ENCODE data around the gene EPS15. TPM values are rescaled to one million over a fixed set of nuclear protein-coding genes. Genes with fewer than 3 reads are reported as not detected.

EPS15 gene
- total RNA-seq, 1 donor from 2014 or later: 44.6 TPM

DNA sequence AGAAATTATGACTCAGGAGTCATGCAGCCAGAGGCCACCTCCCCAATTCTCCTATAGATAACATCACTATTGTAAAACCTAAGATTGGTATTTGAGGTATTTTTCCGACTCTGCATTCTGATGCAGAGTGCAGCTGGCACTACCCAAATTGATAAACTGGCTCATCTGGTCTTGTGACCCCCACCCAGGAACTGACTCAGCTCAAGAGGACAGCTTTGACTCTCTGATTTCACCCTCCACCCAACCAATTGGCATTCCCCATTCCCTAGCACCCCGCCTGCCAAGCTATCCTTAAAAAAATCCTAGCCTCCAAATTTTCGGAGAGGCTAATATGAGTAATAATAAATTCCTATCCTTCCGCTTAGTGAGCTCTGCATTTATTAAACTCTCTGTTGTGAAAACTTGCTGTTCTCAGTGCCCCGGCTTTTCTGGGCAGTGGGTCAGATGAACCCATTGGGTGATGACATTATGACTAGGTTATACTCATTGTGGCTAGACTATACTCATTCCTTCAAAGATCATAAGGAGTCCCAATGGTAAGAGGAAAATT, 39.4 kb upstream of the EPS15 start:
- H3K27ac ChIP-seq: no peak overlapping the region
- H3K27me3 ChIP-seq: no peaks in the 10 kb centered on the region
- peaks cover 0 to 9% of the 10 kb centered on the region in 2 donors for H3K4me1 ChIP-seq
- H3K4me3 ChIP-seq: no peak overlapping the region
- intact Hi-C loops (cut with DNase I): no loop called here
- no peaks in the 10 kb centered on the region for H3K9me3 ChIP-seq
- DNase-seq (ENCODE audit: low spot score in 2 of 2): no peak
- TF ChIP-seq, protein P1, sequence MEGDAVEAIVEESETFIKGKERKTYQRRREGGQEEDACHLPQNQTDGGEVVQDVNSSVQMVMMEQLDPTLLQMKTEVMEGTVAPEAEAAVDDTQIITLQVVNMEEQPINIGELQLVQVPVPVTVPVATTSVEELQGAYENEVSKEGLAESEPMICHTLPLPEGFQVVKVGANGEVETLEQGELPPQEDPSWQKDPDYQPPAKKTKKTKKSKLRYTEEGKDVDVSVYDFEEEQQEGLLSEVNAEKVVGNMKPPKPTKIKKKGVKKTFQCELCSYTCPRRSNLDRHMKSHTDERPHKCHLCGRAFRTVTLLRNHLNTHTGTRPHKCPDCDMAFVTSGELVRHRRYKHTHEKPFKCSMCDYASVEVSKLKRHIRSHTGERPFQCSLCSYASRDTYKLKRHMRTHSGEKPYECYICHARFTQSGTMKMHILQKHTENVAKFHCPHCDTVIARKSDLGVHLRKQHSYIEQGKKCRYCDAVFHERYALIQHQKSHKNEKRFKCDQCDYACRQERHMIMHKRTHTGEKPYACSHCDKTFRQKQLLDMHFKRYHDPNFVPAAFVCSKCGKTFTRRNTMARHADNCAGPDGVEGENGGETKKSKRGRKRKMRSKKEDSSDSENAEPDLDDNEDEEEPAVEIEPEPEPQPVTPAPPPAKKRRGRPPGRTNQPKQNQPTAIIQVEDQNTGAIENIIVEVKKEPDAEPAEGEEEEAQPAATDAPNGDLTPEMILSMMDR (IDR thresholded peaks at IDR 0.05): no peak
- H3K36me3 ChIP-seq: no peaks in the 10 kb centered on the region

DNA sequence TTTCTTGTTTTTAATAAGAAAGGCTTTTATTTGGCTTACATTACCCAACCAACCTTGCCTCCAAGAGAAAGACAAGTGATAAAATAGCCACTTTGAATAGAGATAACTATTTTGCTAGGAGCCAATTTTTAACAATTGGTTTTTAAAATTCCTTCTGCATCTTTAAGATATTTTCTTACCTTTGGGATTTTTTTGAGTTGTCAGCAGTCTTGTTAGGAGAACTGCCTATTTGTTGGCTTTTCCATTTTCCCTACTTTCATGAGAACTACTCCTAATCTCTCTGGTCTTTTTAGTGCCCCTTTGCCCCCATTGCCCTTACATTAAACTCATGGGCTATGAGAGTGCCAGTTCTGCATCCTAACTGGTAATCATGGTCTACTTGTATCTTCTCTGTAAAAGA, 38.1 kb upstream of the EPS15 start:
- no peaks in the 10 kb centered on the region for H3K36me3 ChIP-seq
- DNase-seq (ENCODE audit: low spot score in 2 of 2): no peak
- H3K27ac ChIP-seq: no peak overlapping the region
- no peaks in the 10 kb centered on the region for H3K9me3 ChIP-seq
- H3K4me1 ChIP-seq: peaks cover 0 to 9% of the 10 kb centered on the region in 2 donors
- TF ChIP-seq, protein P1 (IDR thresholded peaks at IDR 0.05): no peak
- intact Hi-C loops (cut with DNase I): no loop called here
- H3K27me3 ChIP-seq: no peaks in the 10 kb centered on the region
- H3K4me3 ChIP-seq: no peak overlapping the region

DNA sequence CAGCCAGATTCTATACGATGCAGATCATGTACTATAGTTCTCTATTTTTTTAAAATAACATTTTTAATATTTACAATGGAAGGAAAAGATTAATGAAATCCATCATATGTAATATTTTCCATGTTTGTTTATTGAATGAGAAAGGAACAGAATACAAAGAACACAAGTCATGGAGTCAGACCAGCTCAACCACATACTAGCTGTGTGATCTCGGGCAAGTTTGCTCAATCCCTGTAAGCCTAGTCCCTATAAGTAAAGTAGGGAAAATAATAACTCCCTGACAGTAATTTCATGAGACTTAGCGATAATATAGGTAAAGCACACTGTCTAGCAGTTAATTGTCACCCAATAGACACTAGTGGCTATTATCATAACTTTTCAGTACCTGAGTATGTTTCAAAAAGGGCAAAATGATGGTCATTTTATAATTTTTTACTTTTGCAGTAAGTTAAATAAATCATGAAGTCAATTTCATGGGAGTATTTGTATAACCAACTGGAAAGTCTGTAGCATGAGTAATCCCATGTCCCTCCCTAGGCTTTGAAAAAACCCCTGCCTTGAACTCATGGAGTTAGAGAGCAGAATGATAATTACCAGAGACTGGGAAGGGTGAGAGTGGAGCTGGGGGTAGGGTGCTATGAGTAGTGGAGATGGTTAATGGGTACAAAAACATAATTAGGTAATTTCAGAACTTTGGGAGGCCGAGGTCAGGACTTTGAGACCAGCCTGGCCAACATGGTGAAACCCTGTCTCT, 37.0 kb upstream of the EPS15 start:
- TF ChIP-seq, protein P1 (IDR thresholded peaks at IDR 0.05): no peak
- intact Hi-C loops (cut with DNase I): no loop called here
- H3K9me3 ChIP-seq: no peaks in the 10 kb centered on the region
- H3K27ac ChIP-seq: no peak overlapping the region
- no peaks in the 10 kb centered on the region for H3K27me3 ChIP-seq
- H3K4me3 ChIP-seq: no peak overlapping the region
- H3K4me1 ChIP-seq: peaks cover 0 to 2% of the 10 kb centered on the region in 2 donors
- no peaks in the 10 kb centered on the region for H3K36me3 ChIP-seq
- DNase-seq (ENCODE audit: low spot score in 2 of 2): no peak

DNA sequence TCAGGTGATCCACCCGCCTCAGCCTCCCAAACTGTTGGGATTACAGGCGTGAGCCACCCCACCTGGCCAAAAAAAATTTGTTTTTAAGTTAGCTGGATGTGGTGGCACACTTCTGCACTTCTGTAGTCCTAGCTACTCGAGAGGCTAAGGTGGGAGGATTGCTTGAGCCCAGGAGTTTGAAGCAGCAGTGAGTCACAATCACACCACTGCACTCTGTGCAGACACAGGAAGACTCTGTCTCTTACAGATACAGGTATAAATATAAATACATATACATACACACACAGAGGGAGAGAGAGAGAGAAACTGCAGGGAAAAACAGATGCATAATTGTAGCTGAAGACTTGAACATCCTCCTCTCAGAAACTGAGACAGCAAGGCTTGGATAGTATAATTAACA, 34.8 kb upstream of the EPS15 start:
- H3K9me3 ChIP-seq: no peaks in the 10 kb centered on the region
- no peak overlapping the region for H3K4me3 ChIP-seq
- no peak for DNase-seq (ENCODE audit: low spot score in 2 of 2)
- no peaks in the 10 kb centered on the region for H3K27me3 ChIP-seq
- H3K4me1 ChIP-seq: no peaks in the 10 kb centered on the region
- TF ChIP-seq, protein P1 (IDR thresholded peaks at IDR 0.05): no peak
- no peak overlapping the region for H3K27ac ChIP-seq
- intact Hi-C loops (cut with DNase I): no loop called here
- no peaks in the 10 kb centered on the region for H3K36me3 ChIP-seq

DNA sequence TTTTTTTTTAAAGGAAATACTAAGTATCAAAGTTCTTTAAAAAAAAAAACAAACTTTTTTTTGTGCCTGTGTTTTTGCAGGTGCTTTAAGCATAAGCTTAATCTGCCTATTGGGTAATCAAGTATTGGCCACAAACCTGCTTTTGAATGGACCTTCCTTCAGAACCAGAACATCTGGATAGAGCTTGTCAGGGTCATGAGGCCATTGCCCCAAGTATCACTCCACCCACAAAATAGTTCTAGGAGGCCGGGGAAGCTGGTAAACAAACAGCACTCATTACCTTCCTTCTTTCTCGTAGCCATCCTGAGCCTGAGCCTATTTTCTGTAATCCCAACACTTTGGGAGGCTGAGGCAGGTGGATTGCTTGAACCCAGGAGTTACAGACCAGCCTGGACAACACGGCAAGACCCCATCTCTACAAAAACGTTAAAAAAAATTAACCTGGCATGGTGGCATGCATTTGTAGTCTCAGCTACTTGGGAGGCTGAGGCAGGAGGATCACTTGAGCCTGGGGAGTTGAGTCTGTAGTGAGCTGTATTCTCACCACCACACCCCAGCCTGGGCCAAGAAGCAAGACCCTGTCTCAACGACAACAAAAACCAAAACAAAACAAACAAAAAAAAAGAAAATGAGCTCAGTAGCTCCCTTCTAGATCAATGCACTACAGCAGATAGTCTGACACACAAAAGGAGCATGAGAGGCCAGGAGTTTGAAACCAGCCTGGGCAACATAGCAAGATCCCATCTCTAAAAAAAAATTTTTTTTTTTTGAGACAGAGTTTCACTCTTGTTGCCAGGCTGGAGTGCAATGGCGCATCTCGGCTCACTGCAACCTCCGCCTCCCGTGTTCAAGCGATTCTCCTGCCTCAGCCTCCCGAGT, 34.1 kb upstream of the EPS15 start:
- TF ChIP-seq, protein P1 (IDR thresholded peaks at IDR 0.05): no peak
- Histone ChIP-seq H3K4me1 (no peaks in the 10 kb centered on the region), H3K27ac (no peak overlapping the region), H3K36me3 (no peaks in the 10 kb centered on the region), H3K9me3 (no peaks in the 10 kb centered on the region), H3K4me3 (no peak overlapping the region), H3K27me3 (no peaks in the 10 kb centered on the region)
- DNase-seq (ENCODE audit: low spot score in 2 of 2): no peak
- intact Hi-C loops (cut with DNase I): no loop called here
